ENCODE measurements around the gene HPCA.

The HPCA gene

GRCh38 chr1:32889731-32890278 is 3.5 kb downstream of the HPCA start:
- no peak overlapping the region for H3K4me3 ChIP-seq (ENCODE audit: low read length)
- H3K36me3 ChIP-seq (ENCODE audit: control insufficient read depth, insufficient read depth, low read length): no peaks in the 10 kb centered on the region
- DNase-seq (ENCODE audit: low read depth, low spot score): no peak
- H3K9me3 ChIP-seq (ENCODE audit: control insufficient read depth, insufficient read depth, low read length): no peaks in the 10 kb centered on the region
- WGBS (ENCODE audit: insufficient coverage, insufficient read length): no CpG with 5 or more reads among the region's 3 CpGs
- H3K27ac ChIP-seq (ENCODE audit: low read length): no peak overlapping the region
- H3K27me3 ChIP-seq (ENCODE audit: control insufficient read depth, insufficient read depth, low read length): no peaks in the 10 kb centered on the region; the same call in 1 of the 2 replicates
- peaks cover 7% of the 10 kb centered on the region for H3K4me1 ChIP-seq (ENCODE audit: control insufficient read depth, insufficient read depth, low read length)

DNA sequence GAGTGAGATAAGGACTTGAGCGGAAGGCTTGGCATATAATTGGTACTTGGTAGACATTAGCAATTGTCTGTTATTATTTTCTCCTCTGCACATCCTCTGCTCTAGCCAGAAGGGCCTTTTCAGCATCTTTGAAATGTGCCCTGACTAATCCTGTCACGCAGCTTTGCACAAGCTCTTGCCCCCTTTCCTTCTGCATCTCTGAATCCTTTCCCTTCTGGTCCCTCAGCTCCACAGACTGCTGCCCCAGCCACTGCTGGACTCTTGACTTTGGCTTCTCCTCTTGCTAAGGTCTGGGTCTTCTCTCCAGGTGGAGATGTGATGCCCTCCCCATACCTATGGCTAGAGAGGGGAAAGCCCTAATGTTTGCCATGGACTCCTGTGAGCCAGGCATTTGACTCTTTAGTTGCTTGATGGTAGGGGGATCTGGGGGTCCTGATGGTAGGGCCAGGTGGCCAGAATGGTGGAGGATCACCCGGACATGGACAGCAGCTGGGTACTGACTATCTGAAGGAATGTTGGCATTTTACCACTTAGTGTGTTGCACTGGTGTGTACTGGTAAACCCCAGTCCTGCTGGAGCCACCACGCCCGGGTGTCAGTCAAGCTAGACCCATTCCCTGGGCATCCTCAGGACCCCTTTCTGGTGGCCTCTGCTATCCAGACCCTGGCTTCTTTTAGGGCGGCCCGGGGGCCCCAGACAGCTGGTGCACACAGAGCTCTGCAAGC is 4.4 kb downstream of the HPCA start:
- Histone ChIP-seq H3K9me3 (ENCODE audit: control insufficient read depth, insufficient read depth, low read length) (no peaks in the 10 kb centered on the region), H3K4me1 (ENCODE audit: control insufficient read depth, insufficient read depth, low read length) (peaks cover 7% of the 10 kb centered on the region), H3K27ac (ENCODE audit: low read length) (no peak overlapping the region), H3K27me3 (ENCODE audit: control insufficient read depth, insufficient read depth, low read length) (no peaks in the 10 kb centered on the region; the same call in 1 of the 2 replicates), H3K36me3 (ENCODE audit: control insufficient read depth, insufficient read depth, low read length) (no peaks in the 10 kb centered on the region), H3K4me3 (ENCODE audit: low read length) (no peak overlapping the region)
- no peak for DNase-seq (ENCODE audit: low read depth, low spot score)
- WGBS (ENCODE audit: insufficient coverage, insufficient read length): no CpG with 5 or more reads among the region's 7 CpGs

DNA sequence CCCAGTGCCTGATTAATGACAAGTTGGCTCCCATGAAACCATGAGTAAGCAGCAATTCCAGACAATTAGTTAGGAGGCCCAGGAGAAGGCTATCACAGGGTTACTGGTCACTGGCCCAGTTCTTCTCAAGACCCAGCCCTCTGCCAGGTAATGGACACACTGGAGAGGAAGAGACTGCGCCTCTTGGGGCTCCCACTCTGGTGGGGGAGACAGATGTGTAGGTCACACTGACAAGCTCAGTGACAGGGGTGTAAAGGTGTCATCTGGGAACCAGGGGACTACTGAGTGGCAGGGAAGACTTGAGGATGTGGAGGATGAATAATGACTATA is 4.9 kb downstream of the HPCA start:
- Histone ChIP-seq H3K4me1 (ENCODE audit: control insufficient read depth, insufficient read depth, low read length) (peaks cover 5% of the 10 kb centered on the region; the same call in 1 of the 2 replicates), H3K4me3 (ENCODE audit: low read length) (no peak overlapping the region), H3K27me3 (ENCODE audit: control insufficient read depth, insufficient read depth, low read length) (no peaks in the 10 kb centered on the region; the same call in 1 of the 2 replicates), H3K27ac (ENCODE audit: low read length) (no peak overlapping the region), H3K36me3 (ENCODE audit: control insufficient read depth, insufficient read depth, low read length) (no peaks in the 10 kb centered on the region), H3K9me3 (ENCODE audit: control insufficient read depth, insufficient read depth, low read length) (no peaks in the 10 kb centered on the region)
- DNase-seq (ENCODE audit: low read depth, low spot score): no peak
- WGBS (ENCODE audit: insufficient coverage, insufficient read length): no CpG with 5 or more reads among the region's 1 CpG

GRCh38 chr1:32891630-32892029 is 5.3 kb downstream of the HPCA start:
- no peak overlapping the region for H3K4me3 ChIP-seq (ENCODE audit: low read length)
- H3K4me1 ChIP-seq (ENCODE audit: control insufficient read depth, insufficient read depth, low read length): peaks cover 5% of the 10 kb centered on the region; the same call in 1 of the 2 replicates
- H3K27ac ChIP-seq (ENCODE audit: low read length): no peak overlapping the region
- H3K36me3 ChIP-seq (ENCODE audit: control insufficient read depth, insufficient read depth, low read length): no peaks in the 10 kb centered on the region
- no peaks in the 10 kb centered on the region for H3K9me3 ChIP-seq (ENCODE audit: control insufficient read depth, insufficient read depth, low read length)
- no peaks in the 10 kb centered on the region; the same call in 1 of the 2 replicates for H3K27me3 ChIP-seq (ENCODE audit: control insufficient read depth, insufficient read depth, low read length)
- no peak for DNase-seq (ENCODE audit: low read depth, low spot score)
- no CpG with 5 or more reads among the region's 3 CpGs for WGBS (ENCODE audit: insufficient coverage, insufficient read length)

GRCh38 chr1:32892368-32893197 is 6.3 kb downstream of the HPCA start:
- DNase-seq (ENCODE audit: low read depth, low spot score): no peak
- H3K36me3 ChIP-seq (ENCODE audit: control insufficient read depth, insufficient read depth, low read length): no peaks in the 10 kb centered on the region
- peak overlapping the region; percentile 33; the same call in 1 of the 2 replicates for H3K4me3 ChIP-seq (ENCODE audit: low read length)
- WGBS (ENCODE audit: insufficient coverage, insufficient read length): no CpG with 5 or more reads among the region's 49 CpGs
- H3K27me3 ChIP-seq (ENCODE audit: control insufficient read depth, insufficient read depth, low read length): no peaks in the 10 kb centered on the region; the same call in 1 of the 2 replicates
- H3K9me3 ChIP-seq (ENCODE audit: control insufficient read depth, insufficient read depth, low read length): no peaks in the 10 kb centered on the region
- no peak overlapping the region for H3K27ac ChIP-seq (ENCODE audit: low read length)
- H3K4me1 ChIP-seq (ENCODE audit: control insufficient read depth, insufficient read depth, low read length): peaks cover 5% of the 10 kb centered on the region; the same call in 1 of the 2 replicates

- Histone ChIP-seq H3K27me3 (ENCODE audit: control insufficient read depth, insufficient read depth, low read length) (no peaks in the 10 kb centered on the region; the same call in 1 of the 2 replicates), H3K9me3 (ENCODE audit: control insufficient read depth, insufficient read depth, low read length) (no peaks in the 10 kb centered on the region), H3K36me3 (ENCODE audit: control insufficient read depth, insufficient read depth, low read length) (no peaks in the 10 kb centered on the region), H3K27ac (ENCODE audit: low read length) (no peak overlapping the region), H3K4me1 (ENCODE audit: control insufficient read depth, insufficient read depth, low read length) (peaks cover 4% of the 10 kb centered on the region; the same call in 1 of the 2 replicates), H3K4me3 (ENCODE audit: low read length) (peak overlapping the region; percentile 33; the same call in 1 of the 2 replicates)
- WGBS (ENCODE audit: insufficient coverage, insufficient read length): no CpG with 5 or more reads among the region's 58 CpGs
- DNase-seq (ENCODE audit: low read depth, low spot score): no peak
These were observed 7.1 kb downstream of the HPCA start for GRCh38 chr1:32893198-32894018.

DNA sequence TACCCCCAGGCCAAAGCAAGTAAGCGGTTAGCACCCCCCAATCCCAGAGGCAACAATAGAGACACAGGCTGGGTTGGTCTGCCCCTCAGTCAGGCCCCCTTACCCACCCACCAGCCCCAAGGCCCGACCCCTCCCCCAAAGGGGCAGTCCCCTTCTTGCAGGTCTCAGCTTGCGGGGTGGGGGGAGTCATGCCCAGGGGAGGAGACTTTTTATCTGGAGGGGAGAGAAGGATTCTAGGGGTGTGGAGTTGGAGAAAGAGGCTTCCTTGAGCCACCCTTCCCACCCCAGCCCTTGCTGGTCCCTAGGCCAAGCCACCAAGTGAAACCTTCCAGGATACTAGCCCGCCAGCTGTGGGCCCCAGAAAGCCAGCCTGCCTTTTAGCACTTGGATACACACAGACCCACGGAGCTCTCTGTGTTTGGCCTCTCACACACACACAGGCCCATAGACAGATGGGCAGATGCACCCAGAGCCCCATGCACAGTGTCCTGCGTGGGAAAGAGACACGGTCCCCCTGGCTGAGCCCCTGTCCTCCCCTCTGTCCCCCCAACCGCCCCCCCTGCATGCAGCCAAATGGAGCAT is 7.8 kb downstream of the HPCA start:
- WGBS (ENCODE audit: insufficient coverage, insufficient read length): no CpG with 5 or more reads among the region's 8 CpGs

DNA sequence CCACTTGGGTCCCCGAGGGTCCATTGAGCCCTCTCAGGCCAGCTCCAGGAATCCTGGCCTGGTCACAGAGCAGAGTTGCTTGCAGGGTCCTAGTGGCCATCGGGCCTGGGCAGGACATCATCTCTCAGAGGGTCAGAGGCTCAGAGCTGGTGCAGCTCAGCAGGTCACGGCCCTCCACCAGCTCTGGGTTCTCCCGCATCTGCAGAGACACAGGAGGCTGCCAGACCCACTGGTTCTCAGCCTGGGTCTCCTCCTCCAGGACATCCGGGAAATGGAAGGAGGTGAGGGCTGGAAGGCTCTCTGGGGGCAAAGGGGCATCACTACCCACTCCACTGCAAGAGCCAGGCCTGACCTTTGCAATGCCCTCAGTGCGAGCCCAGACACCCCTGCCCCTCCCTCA is 8.4 kb downstream of the HPCA start:
- Histone ChIP-seq H3K36me3 (ENCODE audit: control insufficient read depth, insufficient read depth, low read length) (no peaks in the 10 kb centered on the region), H3K4me3 (ENCODE audit: low read length) (no peak overlapping the region), H3K27ac (ENCODE audit: low read length) (no peak overlapping the region), H3K27me3 (ENCODE audit: control insufficient read depth, insufficient read depth, low read length) (peaks cover under 1% of the 10 kb centered on the region; the same call in 1 of the 2 replicates), H3K9me3 (ENCODE audit: control insufficient read depth, insufficient read depth, low read length) (no peaks in the 10 kb centered on the region), H3K4me1 (ENCODE audit: control insufficient read depth, insufficient read depth, low read length) (peaks cover 4% of the 10 kb centered on the region; the same call in 1 of the 2 replicates)
- no CpG with 5 or more reads among the region's 6 CpGs for WGBS (ENCODE audit: insufficient coverage, insufficient read length)
- no peak for DNase-seq (ENCODE audit: low read depth, low spot score)

More for the DNA sequence above, 7.8 kb downstream of the HPCA start:
- Histone ChIP-seq H3K4me1 (ENCODE audit: control insufficient read depth, insufficient read depth, low read length) (peaks cover 4% of the 10 kb centered on the region; the same call in 1 of the 2 replicates), H3K9me3 (ENCODE audit: control insufficient read depth, insufficient read depth, low read length) (no peaks in the 10 kb centered on the region), H3K27me3 (ENCODE audit: control insufficient read depth, insufficient read depth, low read length) (no peaks in the 10 kb centered on the region; the same call in 1 of the 2 replicates), H3K36me3 (ENCODE audit: control insufficient read depth, insufficient read depth, low read length) (no peaks in the 10 kb centered on the region), H3K4me3 (ENCODE audit: low read length) (peak overlapping the region; percentile 33; the same call in 1 of the 2 replicates), H3K27ac (ENCODE audit: low read length) (no peak overlapping the region)
- no peak for DNase-seq (ENCODE audit: low read depth, low spot score)

- H3K36me3 ChIP-seq (ENCODE audit: control insufficient read depth, insufficient read depth, low read length): no peaks in the 10 kb centered on the region
- no peak overlapping the region for H3K27ac ChIP-seq (ENCODE audit: low read length)
- H3K9me3 ChIP-seq (ENCODE audit: control insufficient read depth, insufficient read depth, low read length): no peaks in the 10 kb centered on the region
- H3K27me3 ChIP-seq (ENCODE audit: control insufficient read depth, insufficient read depth, low read length): peaks cover 8% of the 10 kb centered on the region
- H3K4me3 ChIP-seq (ENCODE audit: low read length): no peak overlapping the region
- WGBS (ENCODE audit: insufficient coverage, insufficient read length): no CpG with 5 or more reads among the region's 26 CpGs
- peaks cover 4% of the 10 kb centered on the region; the same call in 1 of the 2 replicates for H3K4me1 ChIP-seq (ENCODE audit: control insufficient read depth, insufficient read depth, low read length)
- DNase-seq (ENCODE audit: low read depth, low spot score): no peak
These were observed 9.3 kb downstream of the HPCA start for GRCh38 chr1:32895325-32896215.
